ENCODE measurements around the gene TMEM91.
"Not testable (repeated sequence)": the region's sequence is repeated elsewhere in the genome, so short reads cannot be mapped to it uniquely, and the experiment has no call there.

Gene TMEM91

DNA sequence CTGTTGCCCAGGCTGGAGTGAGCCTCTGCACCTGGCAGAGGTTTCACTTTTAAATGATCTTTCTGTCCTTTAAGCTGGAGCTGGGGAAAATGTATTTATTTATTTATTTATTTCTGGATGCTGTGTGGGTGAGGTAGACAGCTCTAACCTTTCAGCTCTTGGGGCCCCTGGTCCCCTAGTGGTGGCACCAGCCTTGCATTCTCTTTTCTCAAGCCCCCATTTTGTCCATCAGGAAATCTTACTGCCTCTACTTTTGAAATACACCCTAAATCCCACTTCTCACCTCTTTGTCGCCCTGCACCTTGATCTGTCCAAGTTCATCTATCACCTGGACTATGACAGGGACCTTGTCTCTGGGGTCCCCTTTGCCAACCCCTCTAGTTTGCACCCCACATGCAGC, 10.2 kb upstream of the TMEM91 start:
- Histone ChIP-seq H3K27me3 (ENCODE audit: control insufficient read depth, insufficient read depth, low read length) (no peaks in the 10 kb centered on the region), H3K27ac (ENCODE audit: low read depth, low read length) (no peak overlapping the region), H3K9me3 (ENCODE audit: control insufficient read depth, insufficient read depth, low read length) (no peaks in the 10 kb centered on the region), H3K36me3 (ENCODE audit: control insufficient read depth, insufficient read depth, low read length) (no peaks in the 10 kb centered on the region), H3K4me3 (ENCODE audit: low read depth, low read length) (no peak overlapping the region), H3K4me1 (ENCODE audit: control insufficient read depth, insufficient read depth, low read length) (peaks cover 8% of the 10 kb centered on the region), H3K9ac (ENCODE audit: low read depth, low read length) (no peak overlapping the region)

- H3K27me3 ChIP-seq (ENCODE audit: control insufficient read depth, insufficient read depth, low read length) = no peaks in the 10 kb centered on the region
- H3K9me3 ChIP-seq (ENCODE audit: control insufficient read depth, insufficient read depth, low read length) = no peaks in the 10 kb centered on the region
- H3K27ac ChIP-seq (ENCODE audit: low read depth, low read length) = no peak overlapping the region
- no peaks in the 10 kb centered on the region for H3K36me3 ChIP-seq (ENCODE audit: control insufficient read depth, insufficient read depth, low read length)
- H3K4me1 ChIP-seq (ENCODE audit: control insufficient read depth, insufficient read depth, low read length) = peaks cover 8% of the 10 kb centered on the region
- H3K9ac ChIP-seq (ENCODE audit: low read depth, low read length) = no peak overlapping the region
- H3K4me3 ChIP-seq (ENCODE audit: low read depth, low read length) = no peak overlapping the region
Measured at GRCh38 chr19:41367848-41368301, 8.5 kb upstream of the TMEM91 start.

- no peaks in the 10 kb centered on the region for H3K4me1 ChIP-seq (ENCODE audit: control insufficient read depth, insufficient read depth, low read length)
- H3K27me3 ChIP-seq (ENCODE audit: control insufficient read depth, insufficient read depth, low read length) = no peaks in the 10 kb centered on the region
- no peaks in the 10 kb centered on the region for H3K9me3 ChIP-seq (ENCODE audit: control insufficient read depth, insufficient read depth, low read length)
- H3K27ac ChIP-seq (ENCODE audit: low read depth, low read length) = no peak overlapping the region
- no peak overlapping the region for H3K9ac ChIP-seq (ENCODE audit: low read depth, low read length)
- H3K4me3 ChIP-seq (ENCODE audit: low read depth, low read length) = no peak overlapping the region
- H3K36me3 ChIP-seq (ENCODE audit: control insufficient read depth, insufficient read depth, low read length) = no peaks in the 10 kb centered on the region
Measured at GRCh38 chr19:41369769-41370168, 6.6 kb upstream of the TMEM91 start.

DNA sequence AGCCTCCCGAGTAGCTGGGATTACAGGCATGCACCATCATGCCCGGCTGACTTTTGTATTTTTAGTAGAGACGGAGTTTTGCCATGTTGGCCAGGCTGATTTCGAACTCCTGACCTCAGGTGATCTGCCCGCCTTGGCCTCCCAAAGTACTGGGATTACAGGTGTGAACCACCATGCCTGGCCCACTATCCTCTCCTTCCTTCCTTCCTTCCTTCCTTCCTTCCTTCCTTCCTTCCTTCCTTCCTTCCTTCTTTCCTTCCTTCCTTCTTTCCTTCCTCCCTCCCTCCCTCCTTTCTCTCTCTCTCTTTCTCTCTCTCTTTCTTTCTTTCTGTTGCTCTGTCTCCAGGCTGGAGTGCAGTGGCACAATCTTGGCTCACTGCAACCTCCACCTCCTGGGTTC, 5.2 kb upstream of the TMEM91 start:
- not testable (repeated sequence) for H3K9me3 ChIP-seq (ENCODE audit: control insufficient read depth, insufficient read depth, low read length); H3K27me3 ChIP-seq (ENCODE audit: control insufficient read depth, insufficient read depth, low read length); H3K36me3 ChIP-seq (ENCODE audit: control insufficient read depth, insufficient read depth, low read length); H3K27ac ChIP-seq (ENCODE audit: low read depth, low read length); H3K4me3 ChIP-seq (ENCODE audit: low read depth, low read length); H3K4me1 ChIP-seq (ENCODE audit: control insufficient read depth, insufficient read depth, low read length); H3K9ac ChIP-seq (ENCODE audit: low read depth, low read length)

DNA sequence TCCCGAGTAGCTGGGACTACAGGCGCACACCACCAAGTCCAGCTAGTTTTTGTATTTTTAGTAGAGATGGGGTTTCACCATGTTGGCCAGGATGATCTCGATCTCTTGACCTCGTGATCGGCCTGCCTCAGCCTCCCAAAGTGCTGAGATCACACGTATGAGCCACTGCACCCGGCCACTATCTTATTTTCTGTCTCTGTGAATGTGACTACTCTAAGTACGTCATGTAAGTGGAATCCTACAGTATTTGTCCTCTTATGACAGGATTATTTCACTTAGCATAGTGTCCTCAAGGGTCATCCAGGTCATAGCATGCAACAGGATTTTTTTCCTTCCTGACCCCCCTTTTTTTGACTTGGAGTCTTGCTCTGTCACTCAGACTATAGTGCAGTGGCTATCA, 4.8 kb upstream of the TMEM91 start:
- Histone ChIP-seq H3K36me3 (ENCODE audit: control insufficient read depth, insufficient read depth, low read length) (no peaks in the 10 kb centered on the region), H3K9ac (ENCODE audit: low read depth, low read length) (no peak overlapping the region), H3K9me3 (ENCODE audit: control insufficient read depth, insufficient read depth, low read length) (no peaks in the 10 kb centered on the region), H3K4me1 (ENCODE audit: control insufficient read depth, insufficient read depth, low read length) (no peaks in the 10 kb centered on the region), H3K27ac (ENCODE audit: low read depth, low read length) (no peak overlapping the region), H3K4me3 (ENCODE audit: low read depth, low read length) (no peak overlapping the region), H3K27me3 (ENCODE audit: control insufficient read depth, insufficient read depth, low read length) (no peaks in the 10 kb centered on the region)

DNA sequence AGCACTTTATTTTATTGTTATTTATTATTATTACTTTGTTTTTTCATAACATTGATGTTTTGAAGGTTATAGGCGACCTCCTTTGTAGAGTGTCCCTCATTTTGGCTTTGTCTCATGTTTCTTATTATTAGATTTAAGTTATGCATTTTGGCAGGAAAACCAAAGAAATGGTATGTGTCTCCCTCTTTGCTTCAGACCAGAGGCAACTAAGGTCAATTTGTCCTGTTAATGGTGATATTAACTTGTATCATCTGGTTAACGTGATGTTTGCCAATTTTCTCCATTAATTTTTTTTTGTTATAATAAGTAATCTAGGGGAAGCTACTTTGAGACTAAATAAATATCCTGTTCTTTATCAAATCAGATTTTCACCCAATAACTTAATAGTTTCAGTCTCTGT, 3.8 kb upstream of the TMEM91 start:
- Histone ChIP-seq H3K9me3 (ENCODE audit: control insufficient read depth, insufficient read depth, low read length) (no peaks in the 10 kb centered on the region), H3K27me3 (ENCODE audit: control insufficient read depth, insufficient read depth, low read length) (peaks cover 9% of the 10 kb centered on the region; the same call in 1 of the 2 replicates), H3K4me1 (ENCODE audit: control insufficient read depth, insufficient read depth, low read length) (no peaks in the 10 kb centered on the region; the same call in 1 of the 2 replicates), H3K36me3 (ENCODE audit: control insufficient read depth, insufficient read depth, low read length) (no peaks in the 10 kb centered on the region), H3K4me3 (ENCODE audit: low read depth, low read length) (no peak overlapping the region), H3K27ac (ENCODE audit: low read depth, low read length) (no peak overlapping the region), H3K9ac (ENCODE audit: low read depth, low read length) (no peak overlapping the region)

DNA sequence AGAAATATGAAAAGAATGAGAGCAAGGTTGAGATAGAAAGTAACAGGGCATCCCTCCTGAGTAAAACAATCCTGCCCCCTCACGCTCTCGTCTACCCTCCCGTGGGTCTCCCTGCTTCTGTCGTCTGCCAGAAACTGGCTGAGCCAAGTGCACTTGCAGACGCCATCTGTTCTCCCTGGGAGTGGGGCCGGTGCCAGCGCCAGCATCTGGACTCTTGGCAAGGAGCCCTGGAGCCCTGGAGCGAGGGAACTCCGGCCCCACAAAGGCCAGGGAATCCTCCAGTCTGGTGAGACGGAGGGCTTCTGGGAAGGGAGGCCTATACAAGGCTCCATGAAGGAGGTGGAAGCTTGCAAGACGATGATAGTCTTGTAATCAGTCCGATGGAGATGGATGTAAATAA, 2.3 kb upstream of the TMEM91 start:
- H3K9me3 ChIP-seq (ENCODE audit: control insufficient read depth, insufficient read depth, low read length) = no peaks in the 10 kb centered on the region
- H3K27ac ChIP-seq (ENCODE audit: low read depth, low read length) = no peak overlapping the region
- H3K4me1 ChIP-seq (ENCODE audit: control insufficient read depth, insufficient read depth, low read length) = peaks cover 2% of the 10 kb centered on the region
- no peak overlapping the region for H3K9ac ChIP-seq (ENCODE audit: low read depth, low read length)
- no peaks in the 10 kb centered on the region for H3K36me3 ChIP-seq (ENCODE audit: control insufficient read depth, insufficient read depth, low read length)
- H3K27me3 ChIP-seq (ENCODE audit: control insufficient read depth, insufficient read depth, low read length) = peaks cover 10% of the 10 kb centered on the region; the same call in 1 of the 2 replicates
- no peak overlapping the region for H3K4me3 ChIP-seq (ENCODE audit: low read depth, low read length)

DNA sequence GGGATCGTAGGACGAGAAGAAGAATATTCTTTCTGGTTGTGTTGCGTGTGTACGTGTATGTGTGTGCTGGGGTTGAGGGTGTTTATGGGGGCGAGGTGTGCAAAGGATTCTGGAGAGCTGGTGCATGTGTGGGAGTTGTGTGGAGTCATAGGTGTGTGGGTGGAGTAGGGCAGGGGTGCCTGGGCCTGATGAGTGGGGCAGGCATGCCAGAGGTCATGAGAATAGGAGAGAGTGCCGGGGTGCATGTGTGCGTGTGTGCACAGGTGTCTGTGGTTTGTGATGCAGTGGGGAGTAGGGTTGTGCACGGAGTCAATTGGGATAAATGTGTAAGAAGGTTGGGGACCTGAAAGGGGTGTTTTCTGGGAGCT, 649 bp downstream of the TMEM91 start:
- Histone ChIP-seq H3K9ac (ENCODE audit: low read depth, low read length) (no peak overlapping the region), H3K27ac (ENCODE audit: low read depth, low read length) (peak overlapping the region; percentile 33), H3K4me3 (ENCODE audit: low read depth, low read length) (peak overlapping the region; percentile 80), H3K4me1 (ENCODE audit: control insufficient read depth, insufficient read depth, low read length) (peaks cover 2% of the 10 kb centered on the region), H3K9me3 (ENCODE audit: control insufficient read depth, insufficient read depth, low read length) (no peaks in the 10 kb centered on the region), H3K36me3 (ENCODE audit: control insufficient read depth, insufficient read depth, low read length) (no peaks in the 10 kb centered on the region), H3K27me3 (ENCODE audit: control insufficient read depth, insufficient read depth, low read length) (peaks cover 10% of the 10 kb centered on the region; the same call in 1 of the 2 replicates)

DNA sequence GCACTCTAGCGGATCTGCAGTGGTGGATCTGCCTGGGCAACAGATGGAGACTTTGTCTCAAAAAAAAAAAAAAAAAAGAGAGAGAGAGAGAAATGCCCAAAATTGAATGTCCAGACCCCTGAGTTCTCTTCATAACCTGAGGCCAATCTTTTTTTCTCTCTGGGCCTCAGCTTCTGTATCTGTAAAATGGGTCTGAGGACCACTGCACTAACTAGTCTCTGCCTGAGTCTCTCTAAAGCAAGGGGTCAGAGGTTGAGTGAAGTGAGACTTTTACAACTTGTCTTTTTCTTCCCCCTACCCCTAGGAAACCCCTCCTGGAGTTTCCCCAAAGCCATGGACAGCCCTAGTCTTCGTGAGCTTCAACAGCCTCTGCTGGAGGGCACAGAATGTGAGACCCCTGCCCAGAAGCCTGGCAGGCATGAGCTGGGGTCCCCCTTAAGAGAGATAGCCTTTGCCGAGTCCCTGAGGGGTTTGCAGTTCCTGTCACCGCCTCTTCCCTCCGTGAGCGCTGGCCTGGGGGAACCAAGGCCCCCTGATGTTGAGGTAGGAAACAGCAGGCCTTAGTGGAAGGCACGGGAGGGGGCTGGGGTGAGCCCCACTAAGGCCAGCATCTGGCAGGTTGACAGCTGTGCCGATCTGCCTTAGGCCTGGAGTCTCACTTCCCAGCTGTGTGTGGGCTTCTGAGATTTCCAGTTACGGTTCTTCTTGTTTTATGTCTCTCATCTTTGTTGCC, 1.8 kb downstream of the TMEM91 start:
- Histone ChIP-seq H3K4me3 (ENCODE audit: low read depth, low read length) (no peak overlapping the region), H3K27me3 (ENCODE audit: control insufficient read depth, insufficient read depth, low read length) (peaks cover 10% of the 10 kb centered on the region; the same call in 1 of the 2 replicates), H3K36me3 (ENCODE audit: control insufficient read depth, insufficient read depth, low read length) (no peaks in the 10 kb centered on the region), H3K27ac (ENCODE audit: low read depth, low read length) (peak overlapping the region; percentile 12), H3K4me1 (ENCODE audit: control insufficient read depth, insufficient read depth, low read length) (peaks cover 2% of the 10 kb centered on the region), H3K9me3 (ENCODE audit: control insufficient read depth, insufficient read depth, low read length) (no peaks in the 10 kb centered on the region), H3K9ac (ENCODE audit: low read depth, low read length) (no peak overlapping the region)

DNA sequence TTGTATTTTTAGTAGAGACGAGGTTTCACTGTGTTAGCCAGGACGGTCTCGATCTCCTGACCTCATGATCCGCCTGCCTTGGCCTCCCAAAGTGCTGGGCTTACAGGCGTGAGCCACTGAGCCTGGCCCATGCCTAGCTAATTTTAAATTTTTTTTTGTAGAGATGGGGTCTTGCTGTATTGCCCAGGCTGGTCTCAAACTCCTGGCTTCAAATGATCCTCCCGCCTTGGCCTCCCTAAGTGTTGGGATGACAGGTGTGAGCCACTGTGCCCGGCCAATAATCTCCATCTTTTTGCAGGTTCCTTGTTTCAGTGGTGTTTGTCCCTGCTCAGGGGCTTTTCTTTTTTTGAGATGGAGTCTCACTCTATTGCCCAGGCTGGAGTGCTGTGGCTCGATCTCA, 5.2 kb downstream of the TMEM91 start:
- not testable (repeated sequence) for H3K36me3 ChIP-seq (ENCODE audit: control insufficient read depth, insufficient read depth, low read length); H3K9ac ChIP-seq (ENCODE audit: low read depth, low read length); H3K4me3 ChIP-seq (ENCODE audit: low read depth, low read length); H3K27ac ChIP-seq (ENCODE audit: low read depth, low read length); H3K9me3 ChIP-seq (ENCODE audit: control insufficient read depth, insufficient read depth, low read length); H3K27me3 ChIP-seq (ENCODE audit: control insufficient read depth, insufficient read depth, low read length); H3K4me1 ChIP-seq (ENCODE audit: control insufficient read depth, insufficient read depth, low read length)

DNA sequence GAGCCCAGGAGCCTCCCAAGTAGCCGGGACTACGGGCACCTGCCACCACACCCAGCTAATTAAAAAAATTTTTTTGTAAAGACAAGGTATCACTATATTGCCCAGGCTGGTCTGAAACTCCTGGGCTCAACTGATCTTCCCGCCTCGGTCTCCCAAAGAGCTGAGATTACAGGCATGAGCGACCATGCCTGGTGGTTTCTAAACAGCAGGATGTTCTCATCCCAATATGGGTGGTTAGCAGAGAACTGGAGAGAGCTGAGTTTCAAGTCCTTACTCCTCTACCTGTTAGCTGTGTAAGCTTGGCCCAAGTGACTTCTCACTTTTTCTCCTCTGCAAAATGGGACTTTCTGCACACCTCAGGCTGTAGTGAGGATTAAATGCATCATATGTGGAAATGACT, 8.0 kb downstream of the TMEM91 start:
- Histone ChIP-seq H3K27me3 (ENCODE audit: control insufficient read depth, insufficient read depth, low read length) (no peaks in the 10 kb centered on the region), H3K9ac (ENCODE audit: low read depth, low read length) (no peak overlapping the region), H3K27ac (ENCODE audit: low read depth, low read length) (no peak overlapping the region), H3K36me3 (ENCODE audit: control insufficient read depth, insufficient read depth, low read length) (peaks cover 23% of the 10 kb centered on the region), H3K9me3 (ENCODE audit: control insufficient read depth, insufficient read depth, low read length) (no peaks in the 10 kb centered on the region), H3K4me1 (ENCODE audit: control insufficient read depth, insufficient read depth, low read length) (no peaks in the 10 kb centered on the region), H3K4me3 (ENCODE audit: low read depth, low read length) (no peak overlapping the region)
